ENCODE measurements around the gene PPP3CB. TPM values are rescaled to one million over a fixed set of nuclear protein-coding genes. Genes with fewer than 3 reads are reported as not detected.

Gene PPP3CB
- total and polyA plus RNA-seq, 12 donors, result 34.4 to 78.6 (median 64.1) TPM

DNA sequence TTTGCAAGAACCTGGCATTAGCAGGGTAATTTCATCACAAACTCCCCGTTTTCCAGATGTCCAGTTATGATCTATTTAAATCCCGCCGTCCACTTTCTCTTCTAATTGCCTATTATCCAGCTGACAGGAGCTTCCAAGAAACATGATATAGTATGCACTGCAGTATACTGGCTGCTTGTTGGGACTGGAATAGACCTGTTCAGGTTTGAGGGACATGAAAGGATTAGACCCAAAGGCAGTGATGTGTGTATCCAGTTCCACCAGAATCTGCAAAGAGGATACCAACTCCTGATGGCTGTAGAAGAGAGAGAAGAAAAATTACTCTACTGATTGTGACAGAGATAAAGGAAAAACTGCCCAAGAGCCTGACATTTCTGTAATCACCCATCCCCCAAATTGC, 71.3 kb downstream of the PPP3CB start:
- 76 to 95% methylated on average over 3 of the region's 3 CpGs for WGBS, 2 donors

DNA sequence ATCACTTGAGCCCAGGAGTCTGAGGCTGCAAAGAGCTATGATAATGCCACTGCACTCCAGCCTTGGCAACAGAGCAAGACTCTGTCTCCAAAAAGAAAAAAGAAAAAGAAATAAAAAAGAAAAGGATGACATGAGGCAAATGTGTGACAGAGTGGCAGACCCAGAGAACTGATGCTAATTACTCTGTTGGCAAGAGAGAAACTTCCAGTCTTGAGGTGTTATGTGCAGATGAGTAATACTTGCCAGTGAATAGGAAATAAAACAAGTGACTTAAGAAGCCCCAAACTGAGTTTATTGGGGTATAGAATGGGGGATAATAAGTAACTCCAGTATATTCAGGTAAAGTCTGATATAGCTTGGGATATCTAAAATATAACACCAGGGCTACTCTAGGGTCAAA, 72.5 kb downstream of the PPP3CB start:
- Histone ChIP-seq H3K4me1 (no peaks in the 10 kb centered on the region), H3K36me3 (peaks cover 0 to 76% (median 59%) of the 10 kb centered on the region in 9 donors), H3K4me3 (no peak overlapping the region), H3K27me3 (no peaks in the 10 kb centered on the region), H3K27ac (no peak overlapping the region), H3K9me3 (no peaks in the 10 kb centered on the region)
- no peak for DNase-seq
- TF ChIP-seq, protein P1, sequence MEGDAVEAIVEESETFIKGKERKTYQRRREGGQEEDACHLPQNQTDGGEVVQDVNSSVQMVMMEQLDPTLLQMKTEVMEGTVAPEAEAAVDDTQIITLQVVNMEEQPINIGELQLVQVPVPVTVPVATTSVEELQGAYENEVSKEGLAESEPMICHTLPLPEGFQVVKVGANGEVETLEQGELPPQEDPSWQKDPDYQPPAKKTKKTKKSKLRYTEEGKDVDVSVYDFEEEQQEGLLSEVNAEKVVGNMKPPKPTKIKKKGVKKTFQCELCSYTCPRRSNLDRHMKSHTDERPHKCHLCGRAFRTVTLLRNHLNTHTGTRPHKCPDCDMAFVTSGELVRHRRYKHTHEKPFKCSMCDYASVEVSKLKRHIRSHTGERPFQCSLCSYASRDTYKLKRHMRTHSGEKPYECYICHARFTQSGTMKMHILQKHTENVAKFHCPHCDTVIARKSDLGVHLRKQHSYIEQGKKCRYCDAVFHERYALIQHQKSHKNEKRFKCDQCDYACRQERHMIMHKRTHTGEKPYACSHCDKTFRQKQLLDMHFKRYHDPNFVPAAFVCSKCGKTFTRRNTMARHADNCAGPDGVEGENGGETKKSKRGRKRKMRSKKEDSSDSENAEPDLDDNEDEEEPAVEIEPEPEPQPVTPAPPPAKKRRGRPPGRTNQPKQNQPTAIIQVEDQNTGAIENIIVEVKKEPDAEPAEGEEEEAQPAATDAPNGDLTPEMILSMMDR (IDR thresholded peaks at IDR 0.05), result no peak
- intact Hi-C loops (cut with DNase I), result no loop called here
- ATAC-seq, result no peak

More for the DNA sequence above, 71.3 kb downstream of the PPP3CB start:
- Histone ChIP-seq H3K4me3 (no peak overlapping the region), H3K9me3 (no peaks in the 10 kb centered on the region), H3K4me1 (no peaks in the 10 kb centered on the region), H3K36me3 (peaks cover 0 to 83% (median 61%) of the 10 kb centered on the region in 9 donors), H3K27me3 (no peaks in the 10 kb centered on the region), H3K27ac (no peak overlapping the region)
- no peak for ATAC-seq
- TF ChIP-seq, protein P1 (IDR thresholded peaks at IDR 0.05), result no peak
- intact Hi-C loops (cut with DNase I), result no loop called here
- no peak for DNase-seq

DNA sequence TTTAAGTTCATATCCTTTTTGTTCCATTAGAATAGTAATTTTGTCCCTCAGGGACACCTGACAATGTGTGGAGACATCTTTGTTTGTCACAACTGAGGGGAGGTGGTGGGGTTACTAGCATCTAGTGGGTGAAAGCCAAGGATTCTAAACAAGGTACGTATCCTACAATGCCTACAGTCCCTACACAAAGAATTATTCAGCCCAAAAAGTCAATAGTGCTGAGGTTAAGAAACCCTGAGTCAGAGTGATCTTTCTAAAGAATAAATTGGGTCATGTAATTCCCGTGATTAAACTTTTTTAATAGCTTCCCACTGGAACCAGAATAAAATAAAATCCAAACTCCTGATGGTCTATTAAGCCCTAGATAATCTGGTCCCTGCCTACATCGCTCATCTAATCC, 79.3 kb downstream of the PPP3CB start:
- intact Hi-C loops (cut with DNase I), result no loop called here
- DNase-seq (no peak), ATAC-seq (no peak)
- TF ChIP-seq, protein P1 (IDR thresholded peaks at IDR 0.05), result no peak
- no peaks in the 10 kb centered on the region for H3K27me3 ChIP-seq
- 99% methylated on average over 3 of the region's 3 CpGs for WGBS, 2 donors
- no peak overlapping the region for H3K4me3 ChIP-seq
- H3K27ac ChIP-seq, result no peak overlapping the region
- peaks cover 0 to 9% (median 0%) of the 10 kb centered on the region in 9 donors for H3K36me3 ChIP-seq
- H3K4me1 ChIP-seq, result peaks cover 0 to 26% (median 20%) of the 10 kb centered on the region in 9 donors
- no peaks in the 10 kb centered on the region for H3K9me3 ChIP-seq

DNA sequence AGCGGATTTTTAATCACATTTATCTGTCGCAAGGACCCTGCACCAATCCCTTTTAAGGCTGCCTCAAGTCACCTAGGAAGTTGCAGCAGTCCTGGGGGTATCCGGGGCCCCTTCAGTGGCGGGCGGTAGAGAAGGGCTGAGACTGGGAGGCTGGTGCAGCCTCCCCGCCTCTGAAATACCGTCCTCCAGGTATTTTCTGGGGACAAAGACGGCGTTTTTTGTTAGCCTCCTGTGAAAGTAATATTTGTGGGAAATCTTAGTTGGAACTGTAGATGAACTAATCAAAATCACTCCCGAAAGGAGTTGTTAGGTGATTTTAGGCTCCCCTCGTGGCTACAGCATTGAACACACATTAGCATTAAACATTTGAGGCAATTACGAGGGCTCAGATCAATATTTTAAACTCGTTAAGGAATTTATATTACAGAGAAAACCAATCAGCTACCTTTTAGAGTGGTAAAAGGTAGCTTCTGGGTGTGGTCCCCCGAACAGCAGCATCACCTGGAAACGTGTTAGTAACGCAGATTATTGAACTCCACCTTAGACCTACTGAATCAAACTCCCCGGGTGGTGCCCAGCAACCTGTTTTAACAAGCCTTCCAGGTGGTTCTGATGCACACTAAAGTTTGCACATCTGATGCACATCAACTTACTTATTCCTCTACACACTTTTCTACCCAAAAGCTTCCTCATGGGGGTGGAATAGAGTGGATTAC, 81.4 kb downstream of the PPP3CB start:
- Histone ChIP-seq H3K27me3 (no peaks in the 10 kb centered on the region), H3K36me3 (no peaks in the 10 kb centered on the region), H3K4me1 (peaks cover 0 to 35% (median 23%) of the 10 kb centered on the region in 9 donors), H3K9me3 (no peaks in the 10 kb centered on the region), H3K4me3 (peak overlapping the region; percentile 81 to 99 (median 88)), H3K27ac (peak overlapping the region in 9 of 10 donors; percentile 93 to 99 (median 97))
- intact Hi-C loops (cut with DNase I), result no loop called here
- WGBS, 2 donors, result 6% methylated on average over 17 of the region's 17 CpGs
- TF ChIP-seq, protein P1 (IDR thresholded peaks at IDR 0.05), result no peak
- DNase-seq (no peak), ATAC-seq (peak in 4 of 8 donors; percentile 31 to 44 (median 36))

Measured in heart right ventricle (tissue), 16 donors.